Upper lobe of left lung (tissue), 4 donors: ENCODE results near the gene DNHD1.

Experiments used
- EP300 ChIP-seq, 4 donors: sonication (generic); formaldehyde crosslinking; IDR thresholded peaks; one replicate each; pipeline ENCODE4 v1.5.1; 2017; ENCODE audit warnings: antibody characterized with exemption in 4 of 4, control low read depth in 2 of 4
- POLR2A ChIP-seq, 4 donors: fragments of 450-650 bp; IDR thresholded peaks; one replicate each; pipeline ENCODE4 v1.5.1; 2016 to 2017; ENCODE audit warnings: antibody characterized with exemption in 4 of 4, mild to moderate bottlenecking in 2 of 4
- POLR2AphosphoS5 ChIP-seq, 2 donors: sonication (generic); formaldehyde crosslinking; IDR thresholded peaks; one replicate each; pipeline ENCODE4 v1.5.1; 2017; ENCODE audit warnings: antibody characterized with exemption in 2 of 2
- TF ChIP-seq, protein P1 (sequence below), 6 experiments: fragments of 450-650 bp in 4 of 6; fragments of 200-600 bp in 2 of 6; sonication (generic) in 2 of 6; IDR thresholded peaks; one replicate each; pipeline ENCODE4 v1.5.1; 2016 to 2019; ENCODE audit warnings: antibody characterized with exemption in 6 of 6

DNA sequence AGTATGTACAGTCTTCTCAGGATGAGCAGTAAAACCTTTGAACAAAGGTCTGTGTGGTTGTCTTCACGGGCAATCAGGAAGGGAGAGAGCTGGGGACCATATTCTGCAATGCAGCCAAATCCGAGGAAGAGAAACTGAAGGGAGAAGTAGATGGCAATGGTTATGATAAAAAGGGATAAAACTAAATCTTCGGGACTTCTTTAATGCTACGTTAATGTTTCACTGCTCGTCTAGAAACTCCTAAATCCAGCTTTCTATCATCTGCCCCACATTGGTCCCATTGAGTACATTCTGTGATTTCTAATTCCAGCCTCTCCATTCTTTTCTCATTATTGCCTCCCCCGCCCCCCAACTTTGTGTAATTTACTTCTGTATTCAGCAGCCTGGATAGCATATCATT, 14.1 kb upstream of the DNHD1 start:
- TF ChIP-seq, protein P1, sequence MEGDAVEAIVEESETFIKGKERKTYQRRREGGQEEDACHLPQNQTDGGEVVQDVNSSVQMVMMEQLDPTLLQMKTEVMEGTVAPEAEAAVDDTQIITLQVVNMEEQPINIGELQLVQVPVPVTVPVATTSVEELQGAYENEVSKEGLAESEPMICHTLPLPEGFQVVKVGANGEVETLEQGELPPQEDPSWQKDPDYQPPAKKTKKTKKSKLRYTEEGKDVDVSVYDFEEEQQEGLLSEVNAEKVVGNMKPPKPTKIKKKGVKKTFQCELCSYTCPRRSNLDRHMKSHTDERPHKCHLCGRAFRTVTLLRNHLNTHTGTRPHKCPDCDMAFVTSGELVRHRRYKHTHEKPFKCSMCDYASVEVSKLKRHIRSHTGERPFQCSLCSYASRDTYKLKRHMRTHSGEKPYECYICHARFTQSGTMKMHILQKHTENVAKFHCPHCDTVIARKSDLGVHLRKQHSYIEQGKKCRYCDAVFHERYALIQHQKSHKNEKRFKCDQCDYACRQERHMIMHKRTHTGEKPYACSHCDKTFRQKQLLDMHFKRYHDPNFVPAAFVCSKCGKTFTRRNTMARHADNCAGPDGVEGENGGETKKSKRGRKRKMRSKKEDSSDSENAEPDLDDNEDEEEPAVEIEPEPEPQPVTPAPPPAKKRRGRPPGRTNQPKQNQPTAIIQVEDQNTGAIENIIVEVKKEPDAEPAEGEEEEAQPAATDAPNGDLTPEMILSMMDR (IDR thresholded peaks at IDR 0.05): no peak
- TF ChIP-seq POLR2AphosphoS5 (IDR thresholded peaks at IDR 0.05) (no peak), POLR2A (IDR thresholded peaks at IDR 0.05) (no peak), EP300 (IDR thresholded peaks at IDR 0.05) (no peak)
